Inferior parietal cortex (tissue), 1 donor: Measurements from ENCODE around the gene TTLL5.
A peak's percentile ranks its signal among the peaks of the same experiment; 100 is the strongest.

Source experiments
- DNase-seq: peaks from one replicate; pipeline ENCODE4 v3.0.0-alpha.2; 2016; ENCODE audit errors: extremely low spot score

TTLL5 gene

DNA sequence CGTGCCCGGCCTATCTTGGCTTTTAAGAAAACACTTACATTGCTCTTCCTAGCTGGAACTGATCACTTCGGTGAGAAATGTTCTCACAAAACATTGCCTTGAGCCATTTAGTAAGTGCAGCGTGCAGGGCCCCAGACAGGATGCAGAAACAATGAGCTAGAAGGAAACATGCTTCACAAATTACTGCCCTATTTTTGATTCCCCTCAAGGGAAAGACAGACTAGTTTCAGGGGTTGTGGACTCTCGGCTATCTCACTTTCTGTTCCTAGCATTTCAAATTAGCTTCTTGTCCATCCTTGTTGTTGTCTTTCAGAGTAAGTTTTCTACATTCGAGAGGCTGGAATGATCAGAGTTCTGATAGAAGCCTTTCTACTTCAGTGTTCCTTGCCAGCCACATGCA lies 299.2 kb downstream of the TTLL5 start:
- no peak for DNase-seq

- DNase-seq, result no peak
Observed at GRCh38 chr14:75961662-75962061, 300.6 kb downstream of the TTLL5 start.

DNA sequence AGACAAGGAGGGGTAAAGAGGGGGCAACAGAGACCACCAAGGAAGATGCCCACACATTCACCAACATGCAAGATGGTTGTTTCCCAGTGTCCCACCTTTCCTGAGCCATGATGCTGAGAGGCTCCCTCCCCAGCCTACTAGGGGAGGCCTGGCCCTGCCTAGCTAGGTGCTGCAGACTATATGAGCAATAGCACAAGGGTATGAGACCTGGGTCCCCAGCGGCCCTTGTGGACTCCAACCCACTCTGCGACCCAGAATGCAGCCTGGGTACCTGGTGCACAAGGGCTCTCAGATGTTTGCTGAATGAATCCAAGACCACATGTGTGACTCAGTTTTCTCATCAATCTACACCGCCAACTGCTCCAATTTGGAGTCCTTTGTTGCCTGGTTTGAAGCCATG lies 306.8 kb downstream of the TTLL5 start:
- DNase-seq, result no peak

DNA sequence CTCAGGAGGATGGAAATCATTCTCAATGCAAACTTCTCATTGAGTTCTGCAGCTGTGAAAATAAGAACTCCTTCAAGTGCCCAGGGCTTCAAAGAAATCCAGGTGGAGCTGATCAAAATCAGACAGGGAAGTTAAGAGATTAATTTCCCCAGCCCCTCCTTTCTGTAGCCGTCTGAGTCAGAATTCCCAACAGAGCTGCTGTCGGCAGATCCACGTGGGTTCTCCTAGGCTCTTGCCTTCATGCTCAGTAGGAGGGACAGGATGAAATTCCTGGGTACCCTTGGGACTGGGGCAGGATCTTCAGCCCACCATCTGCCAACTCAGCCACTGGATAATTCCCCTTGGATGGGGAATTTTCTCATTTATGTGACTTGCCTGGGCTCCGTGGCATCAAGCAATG lies 307.4 kb downstream of the TTLL5 start:
- DNase-seq, result no peak

GRCh38 chr14:75969126-75969525 lies 308.1 kb downstream of the TTLL5 start:
- no peak for DNase-seq

DNA sequence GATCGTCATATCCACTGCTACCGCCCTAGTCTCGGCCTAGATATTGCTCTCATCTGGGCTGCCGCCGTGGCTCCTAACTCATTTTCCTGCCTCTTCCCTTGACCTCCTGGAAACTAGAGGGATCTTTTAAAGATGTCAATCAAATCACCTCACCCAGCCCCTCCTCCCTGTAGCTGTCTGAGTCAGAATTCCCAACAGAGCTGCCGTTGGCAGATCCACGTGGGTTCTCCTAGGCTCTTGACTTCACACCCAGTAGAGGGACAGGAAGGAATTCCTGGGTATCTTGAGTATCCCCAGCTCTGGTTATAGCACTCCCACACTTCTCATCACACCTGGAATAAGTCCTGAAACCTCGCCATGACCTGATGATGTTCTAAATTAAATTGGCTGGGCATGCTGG lies 308.8 kb downstream of the TTLL5 start:
- no peak for DNase-seq

- no peak for DNase-seq
Observed at GRCh38 chr14:75970989-75971388, 309.9 kb downstream of the TTLL5 start.

DNA sequence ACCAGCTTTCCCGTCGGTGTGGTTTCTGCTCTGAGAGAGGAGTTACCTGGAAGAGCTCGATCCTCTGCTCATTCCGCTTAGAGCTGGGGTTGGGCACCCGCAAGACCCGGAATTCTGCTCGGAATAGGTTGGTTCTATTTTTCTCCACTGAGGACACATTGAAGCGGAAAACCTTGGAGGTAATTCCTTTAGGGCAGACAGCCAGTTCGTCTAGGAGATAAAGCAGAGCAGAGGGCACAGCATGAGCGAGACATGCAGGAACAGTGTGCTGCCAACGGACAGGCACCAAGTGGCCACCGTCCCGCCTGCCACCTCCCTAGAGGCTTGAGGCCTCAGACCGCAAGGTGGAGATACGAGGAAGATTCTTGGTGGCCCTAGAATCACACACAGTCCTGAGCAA lies 310.5 kb downstream of the TTLL5 start:
- no peak for DNase-seq

DNA sequence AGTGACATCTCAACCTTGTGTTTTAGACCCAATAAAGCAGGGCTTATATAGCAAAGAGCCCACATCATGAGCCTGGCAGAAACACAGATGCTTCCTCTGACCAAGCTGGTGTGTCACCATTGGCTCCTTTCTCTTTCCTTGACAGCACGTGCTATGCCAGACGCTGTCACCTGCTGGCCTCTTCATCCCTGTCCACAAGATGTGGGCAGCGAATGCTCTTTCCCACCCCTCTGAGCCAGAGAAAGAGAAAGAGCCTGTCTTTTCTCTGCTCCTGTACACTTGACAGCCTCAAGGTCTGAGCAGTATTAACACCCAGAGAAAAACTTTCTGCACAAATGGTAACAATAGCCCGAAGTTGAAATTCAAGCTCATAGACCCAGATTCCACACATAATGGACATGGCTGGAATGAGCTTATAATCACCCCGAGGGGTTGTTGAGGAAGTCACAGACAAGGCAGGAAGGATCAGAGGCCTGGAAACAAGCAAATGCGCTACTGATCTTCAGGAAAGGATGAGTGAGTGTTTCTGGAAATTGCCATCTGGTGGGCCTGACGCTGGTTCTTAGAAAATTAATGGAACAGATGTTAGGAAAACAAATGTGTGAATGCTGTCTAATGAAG lies 311.9 kb downstream of the TTLL5 start:
- no peak for DNase-seq

- DNase-seq, result no peak
Observed at GRCh38 chr14:75976826-75977581, 316.0 kb downstream of the TTLL5 start.

- DNase-seq, result no peak
Observed at GRCh38 chr14:75977582-75977943, 316.5 kb downstream of the TTLL5 start.

GRCh38 chr14:75978249-75978731 lies 317.2 kb downstream of the TTLL5 start:
- no peak for DNase-seq

DNA sequence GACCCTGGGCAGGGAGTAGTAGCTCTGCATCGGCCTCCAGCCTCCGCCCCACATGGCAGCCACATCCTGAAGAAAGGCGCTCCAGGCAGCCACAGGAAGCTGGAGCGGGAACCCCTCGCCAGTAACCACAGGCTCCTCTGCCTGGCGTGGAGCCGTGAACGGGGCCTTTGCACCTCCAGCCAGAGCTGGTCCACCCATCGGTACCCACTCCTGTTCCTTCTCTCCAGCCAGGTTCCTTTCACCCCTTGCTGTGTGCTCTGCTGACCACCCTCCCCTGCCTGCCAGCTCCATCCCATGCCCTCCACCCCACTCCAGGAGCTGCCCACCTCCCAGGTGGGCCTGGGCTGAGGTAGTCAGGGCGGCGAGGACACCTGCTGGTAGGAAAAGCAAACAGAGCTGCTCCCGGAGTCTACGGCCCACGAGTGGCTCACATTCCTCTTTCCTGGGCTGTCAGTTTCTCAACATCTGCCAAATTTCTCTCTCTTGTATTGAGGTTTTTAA lies 318.1 kb downstream of the TTLL5 start:
- DNase-seq, result no peak

DNA sequence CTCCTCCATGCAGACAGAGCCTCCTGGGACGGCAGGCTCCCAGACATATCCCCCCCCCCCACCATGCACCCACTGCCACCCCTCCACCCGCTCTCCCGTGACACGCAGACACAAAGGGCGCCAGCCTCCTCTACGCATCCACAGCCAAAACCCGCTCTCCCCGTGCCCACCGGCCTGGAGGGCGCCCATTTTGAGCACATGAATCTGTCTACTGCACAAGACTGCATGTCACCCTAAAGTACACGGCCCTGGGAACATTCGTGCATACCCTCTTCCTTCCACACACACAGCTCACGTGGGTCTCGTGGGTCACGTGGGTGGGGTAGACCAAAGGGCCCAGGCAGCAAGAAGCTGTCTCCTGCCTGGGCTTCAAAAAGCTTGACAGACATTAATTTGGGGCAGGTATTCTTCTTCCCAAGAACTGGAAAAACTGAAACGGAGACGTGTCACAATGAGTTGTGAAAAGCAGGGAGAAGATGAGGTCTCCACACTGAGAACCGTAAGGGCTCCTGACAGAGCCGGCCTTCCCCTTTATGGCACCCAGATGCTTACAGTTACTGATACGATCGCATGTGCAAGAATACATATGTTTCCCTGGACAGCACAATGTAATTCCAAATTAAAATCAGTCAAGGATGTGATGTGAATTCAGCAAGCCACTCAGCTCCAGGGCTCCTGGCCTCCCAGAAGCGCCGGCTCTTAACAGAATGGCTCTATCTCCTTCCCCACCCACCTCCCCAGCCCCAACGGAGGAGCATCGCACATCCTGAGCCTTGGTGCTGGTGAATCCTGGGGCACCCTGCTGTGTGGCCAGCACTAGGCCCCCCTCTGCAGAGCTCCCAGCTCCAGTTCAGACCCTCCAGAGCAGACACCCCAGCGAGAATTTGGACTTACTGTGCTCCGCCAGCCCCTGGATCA lies 318.9 kb downstream of the TTLL5 start:
- DNase-seq, result peak; percentile 54

DNA sequence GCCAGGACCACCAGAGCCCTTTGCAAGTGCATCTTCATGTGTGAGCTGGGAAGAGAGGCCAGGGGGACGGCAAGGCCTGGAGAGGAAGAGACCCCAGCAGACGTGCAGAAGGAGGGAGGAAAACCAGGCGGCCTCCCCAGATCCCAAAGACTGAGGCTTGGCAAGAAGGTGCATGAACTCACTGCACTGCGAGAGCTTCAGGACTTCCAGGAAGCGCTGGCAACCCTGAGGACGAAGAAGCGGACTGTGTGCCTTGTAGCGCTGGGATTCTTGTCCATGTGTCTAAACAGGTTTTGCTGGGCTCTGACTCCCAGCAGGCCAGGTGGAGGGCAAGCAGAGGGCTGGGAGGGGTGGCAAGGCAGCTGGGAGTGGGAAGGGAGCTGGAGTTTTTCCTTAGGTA lies 319.8 kb downstream of the TTLL5 start:
- DNase-seq, result no peak

GRCh38 chr14:75981426-75982265 lies 320.6 kb downstream of the TTLL5 start, which contains the start of gene TGFB3:
Gene TGFB3 (minus strand): TSS chr14:75981995. CDS start chr14:75980893, 1,102 bp downstream.
- peak; percentile 66 for DNase-seq

DNA sequence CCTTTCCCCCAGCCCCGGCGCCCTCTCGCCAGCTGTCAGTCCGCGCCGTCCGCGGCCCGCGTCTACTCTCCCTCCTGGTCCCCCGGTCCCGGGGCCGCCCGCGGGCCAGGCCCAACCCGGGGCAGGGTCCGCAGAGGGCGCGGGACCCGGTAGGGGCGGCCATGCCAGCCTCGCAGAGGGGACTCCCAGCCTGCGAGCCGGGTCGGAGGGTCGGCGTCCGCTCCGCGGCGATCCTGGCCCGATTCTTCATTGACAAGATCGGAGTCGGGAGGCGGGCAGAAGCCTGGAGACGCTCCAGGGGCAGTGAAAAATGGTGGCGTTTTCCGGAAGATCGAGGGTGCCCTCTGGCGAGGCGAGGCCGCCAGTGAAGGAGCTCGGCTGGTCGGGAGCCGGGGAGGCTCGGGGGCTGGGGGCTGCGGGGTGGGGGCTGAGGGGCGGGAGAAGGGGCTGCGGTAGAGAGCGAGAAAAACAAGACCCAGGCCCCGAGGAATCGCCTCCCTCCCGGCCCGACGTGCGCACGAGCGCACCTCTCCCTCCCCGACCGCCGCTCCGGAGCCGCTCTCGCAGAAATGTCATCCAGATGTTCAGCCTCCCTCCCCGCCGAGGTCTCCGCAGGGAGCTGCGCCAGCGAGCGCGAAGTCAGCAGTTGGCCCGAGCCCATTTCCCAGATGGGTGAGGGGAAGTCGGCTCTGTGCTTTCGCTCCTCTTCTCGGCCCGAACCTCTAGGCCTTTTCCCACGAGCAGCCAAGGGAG lies 321.4 kb downstream of the TTLL5 start:
- peak; percentile 89 for DNase-seq

DNA sequence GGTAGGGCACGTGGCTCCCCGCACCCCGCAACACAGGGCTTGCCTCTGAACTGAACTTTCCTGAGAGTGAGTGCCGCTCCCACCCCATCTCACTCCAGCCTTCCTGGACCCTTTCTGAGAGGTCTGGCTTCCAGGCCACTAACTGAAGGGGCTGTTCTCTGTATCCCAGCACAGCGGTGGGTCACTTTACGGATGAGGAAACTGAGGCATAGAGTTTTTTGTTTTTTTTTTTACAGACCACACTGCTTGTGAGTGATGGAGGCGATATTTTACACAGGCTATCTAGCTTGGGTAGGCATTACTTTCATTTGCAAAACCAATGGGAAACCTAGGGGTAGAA lies 321.9 kb downstream of the TTLL5 start:
- DNase-seq, result no peak

- no peak for DNase-seq
Observed at GRCh38 chr14:75984674-75985073, 323.6 kb downstream of the TTLL5 start.

DNA sequence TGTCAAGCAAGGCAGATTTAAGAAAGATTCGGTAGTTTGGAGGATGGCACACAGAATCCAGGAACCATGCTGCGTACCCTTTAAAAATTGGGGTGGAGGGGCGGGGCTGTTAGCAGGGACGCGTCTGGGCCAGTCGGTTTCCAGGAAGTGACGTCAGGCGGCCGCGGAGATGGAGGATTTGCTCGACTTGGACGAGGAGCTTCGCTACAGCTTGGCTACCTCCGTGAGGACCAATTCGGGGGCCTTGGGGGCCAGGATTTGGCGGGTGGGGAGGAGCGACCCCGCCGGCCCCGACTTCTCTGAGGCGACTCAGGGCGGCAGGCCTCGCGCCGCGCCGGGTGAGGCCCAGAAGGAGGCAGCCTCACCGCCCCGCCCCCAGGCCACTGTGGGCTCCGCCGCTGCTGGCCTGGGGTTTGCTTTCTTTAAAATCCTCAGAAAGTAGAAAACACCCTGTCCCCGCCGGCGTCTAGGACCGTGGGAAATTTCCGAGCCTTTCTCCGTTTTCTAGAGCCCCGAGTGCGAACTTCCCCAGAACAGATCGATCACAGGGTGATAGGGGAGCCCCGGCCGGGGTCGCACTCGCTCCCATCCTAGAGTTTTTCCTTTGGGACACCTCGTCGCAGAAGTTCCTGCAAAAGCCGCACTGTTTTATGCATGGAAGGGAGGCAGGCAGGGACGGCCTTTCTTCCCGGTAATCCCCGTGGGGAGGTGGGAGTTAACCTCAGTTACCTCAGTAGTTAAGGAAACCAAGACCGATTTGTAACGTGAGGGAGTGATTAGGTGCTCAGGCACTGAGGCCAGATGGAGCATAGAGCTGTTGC lies 324.8 kb downstream of the TTLL5 start, which contains the start of gene IFT43:
TSS of gene IFT43 (plus strand) at position 146 of the 821 bp plus-strand sequence. CDS start at position 170, 24 bp downstream.
- DNase-seq, result peak; percentile 90
